Vagina (tissue), 2 donors: Measurements from ENCODE around the gene DPF1.

Experiments
- POLR2A ChIP-seq, 2 donors: fragments of 450-650 bp; IDR thresholded peaks; one replicate each; pipeline ENCODE4 v1.6.1; 2017; ENCODE audit warnings: antibody characterized with exemption in 2 of 2, mild to moderate bottlenecking in 2 of 2, moderate library complexity in 2 of 2
- POLR2AphosphoS5 ChIP-seq, 2 donors: sonication (generic); formaldehyde crosslinking; IDR thresholded peaks; one replicate each; pipeline ENCODE4 v1.9.0; 2017; ENCODE audit warnings: antibody characterized with exemption in 2 of 2, mild to moderate bottlenecking in 2 of 2, low read depth in 1 of 2; ENCODE audit not compliant: insufficient read depth in 1 of 2
- TF ChIP-seq, protein P1 (sequence below), 3 experiments: fragments of 450-650 bp in 2 of 3; fragments of 200-600 bp in 1 of 3; sonication (generic) in 1 of 3; IDR thresholded peaks; one replicate each; pipeline ENCODE4 v1.5.1; 2017 to 2019; ENCODE audit warnings: antibody characterized with exemption in 3 of 3, mild to moderate bottlenecking in 2 of 3, moderate library complexity in 2 of 3

- TF ChIP-seq POLR2AphosphoS5 (IDR thresholded peaks at IDR 0.05; ENCODE audit: insufficient read depth in 1 of 2, low read depth in 1 of 2) = peak; percentile 45 to 56
- TF ChIP-seq, protein P1, sequence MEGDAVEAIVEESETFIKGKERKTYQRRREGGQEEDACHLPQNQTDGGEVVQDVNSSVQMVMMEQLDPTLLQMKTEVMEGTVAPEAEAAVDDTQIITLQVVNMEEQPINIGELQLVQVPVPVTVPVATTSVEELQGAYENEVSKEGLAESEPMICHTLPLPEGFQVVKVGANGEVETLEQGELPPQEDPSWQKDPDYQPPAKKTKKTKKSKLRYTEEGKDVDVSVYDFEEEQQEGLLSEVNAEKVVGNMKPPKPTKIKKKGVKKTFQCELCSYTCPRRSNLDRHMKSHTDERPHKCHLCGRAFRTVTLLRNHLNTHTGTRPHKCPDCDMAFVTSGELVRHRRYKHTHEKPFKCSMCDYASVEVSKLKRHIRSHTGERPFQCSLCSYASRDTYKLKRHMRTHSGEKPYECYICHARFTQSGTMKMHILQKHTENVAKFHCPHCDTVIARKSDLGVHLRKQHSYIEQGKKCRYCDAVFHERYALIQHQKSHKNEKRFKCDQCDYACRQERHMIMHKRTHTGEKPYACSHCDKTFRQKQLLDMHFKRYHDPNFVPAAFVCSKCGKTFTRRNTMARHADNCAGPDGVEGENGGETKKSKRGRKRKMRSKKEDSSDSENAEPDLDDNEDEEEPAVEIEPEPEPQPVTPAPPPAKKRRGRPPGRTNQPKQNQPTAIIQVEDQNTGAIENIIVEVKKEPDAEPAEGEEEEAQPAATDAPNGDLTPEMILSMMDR (IDR thresholded peaks at IDR 0.05) = no peak
- no peak for TF ChIP-seq POLR2A (IDR thresholded peaks at IDR 0.05)
Observed at GRCh38 chr19:38173291-38174041, 50.6 kb downstream of the DPF1 start.
